ENCODE results near the gene RPL13.

DNA sequence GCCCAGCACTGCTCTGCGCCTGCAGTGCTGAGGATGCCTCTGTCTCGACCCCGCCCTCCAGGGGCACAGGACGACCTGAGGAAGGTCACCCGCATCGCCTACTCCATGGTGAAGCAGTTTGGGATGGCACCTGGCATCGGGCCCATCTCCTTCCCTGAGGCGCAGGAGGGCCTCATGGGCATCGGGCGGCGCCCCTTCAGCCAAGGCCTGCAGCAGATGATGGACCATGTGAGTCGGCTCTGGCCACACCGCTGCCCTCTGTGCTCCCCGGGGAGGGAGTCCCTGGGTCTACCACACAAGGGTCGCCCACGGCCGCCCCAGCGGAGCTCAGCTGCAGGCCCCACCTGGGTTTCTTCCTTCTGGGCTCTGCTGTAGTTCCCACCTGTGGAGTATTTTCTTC is 6.7 kb upstream of the RPL13 start:
- TF ChIP-seq, protein P1, sequence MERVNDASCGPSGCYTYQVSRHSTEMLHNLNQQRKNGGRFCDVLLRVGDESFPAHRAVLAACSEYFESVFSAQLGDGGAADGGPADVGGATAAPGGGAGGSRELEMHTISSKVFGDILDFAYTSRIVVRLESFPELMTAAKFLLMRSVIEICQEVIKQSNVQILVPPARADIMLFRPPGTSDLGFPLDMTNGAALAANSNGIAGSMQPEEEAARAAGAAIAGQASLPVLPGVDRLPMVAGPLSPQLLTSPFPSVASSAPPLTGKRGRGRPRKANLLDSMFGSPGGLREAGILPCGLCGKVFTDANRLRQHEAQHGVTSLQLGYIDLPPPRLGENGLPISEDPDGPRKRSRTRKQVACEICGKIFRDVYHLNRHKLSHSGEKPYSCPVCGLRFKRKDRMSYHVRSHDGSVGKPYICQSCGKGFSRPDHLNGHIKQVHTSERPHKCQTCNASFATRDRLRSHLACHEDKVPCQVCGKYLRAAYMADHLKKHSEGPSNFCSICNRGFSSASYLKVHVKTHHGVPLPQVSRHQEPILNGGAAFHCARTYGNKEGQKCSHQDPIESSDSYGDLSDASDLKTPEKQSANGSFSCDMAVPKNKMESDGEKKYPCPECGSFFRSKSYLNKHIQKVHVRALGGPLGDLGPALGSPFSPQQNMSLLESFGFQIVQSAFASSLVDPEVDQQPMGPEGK (CRISPR knock-in tag; IDR thresholded peaks at IDR 0.05; ENCODE audit: borderline replicate concordance): no peak
- TF ChIP-seq TCF4 (CRISPR knock-in tag; IDR thresholded peaks at IDR 0.05; ENCODE audit: borderline replicate concordance): no peak
- no peak for TF ChIP-seq ZNF70 (CRISPR knock-in tag; IDR thresholded peaks at IDR 0.05)
- TF ChIP-seq SNAI2 (CRISPR knock-in tag; IDR thresholded peaks at IDR 0.05): no peak
- TF ChIP-seq ZFP30 (CRISPR knock-in tag; IDR thresholded peaks at IDR 0.05): no peak
- TF ChIP-seq, protein P2, sequence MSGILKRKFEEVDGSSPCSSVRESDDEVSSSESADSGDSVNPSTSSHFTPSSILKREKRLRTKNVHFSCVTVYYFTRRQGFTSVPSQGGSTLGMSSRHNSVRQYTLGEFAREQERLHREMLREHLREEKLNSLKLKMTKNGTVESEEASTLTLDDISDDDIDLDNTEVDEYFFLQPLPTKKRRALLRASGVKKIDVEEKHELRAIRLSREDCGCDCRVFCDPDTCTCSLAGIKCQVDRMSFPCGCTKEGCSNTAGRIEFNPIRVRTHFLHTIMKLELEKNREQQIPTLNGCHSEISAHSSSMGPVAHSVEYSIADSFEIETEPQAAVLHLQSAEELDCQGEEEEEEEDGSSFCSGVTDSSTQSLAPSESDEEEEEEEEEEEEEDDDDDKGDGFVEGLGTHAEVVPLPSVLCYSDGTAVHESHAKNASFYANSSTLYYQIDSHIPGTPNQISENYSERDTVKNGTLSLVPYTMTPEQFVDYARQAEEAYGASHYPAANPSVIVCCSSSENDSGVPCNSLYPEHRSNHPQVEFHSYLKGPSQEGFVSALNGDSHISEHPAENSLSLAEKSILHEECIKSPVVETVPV (CRISPR knock-in tag; IDR thresholded peaks at IDR 0.05): no peak
- TF ChIP-seq ARNTL (CRISPR knock-in tag; IDR thresholded peaks at IDR 0.05; ENCODE audit: borderline replicate concordance, low read depth): no peak
- TF ChIP-seq ZNF565 (CRISPR knock-in tag; conservative IDR thresholded peaks at IDR 0.05; ENCODE audit: low read depth): no peak
- no peak for TF ChIP-seq GLIS3 (CRISPR knock-in tag; IDR thresholded peaks at IDR 0.05)
- TF ChIP-seq, protein P3, sequence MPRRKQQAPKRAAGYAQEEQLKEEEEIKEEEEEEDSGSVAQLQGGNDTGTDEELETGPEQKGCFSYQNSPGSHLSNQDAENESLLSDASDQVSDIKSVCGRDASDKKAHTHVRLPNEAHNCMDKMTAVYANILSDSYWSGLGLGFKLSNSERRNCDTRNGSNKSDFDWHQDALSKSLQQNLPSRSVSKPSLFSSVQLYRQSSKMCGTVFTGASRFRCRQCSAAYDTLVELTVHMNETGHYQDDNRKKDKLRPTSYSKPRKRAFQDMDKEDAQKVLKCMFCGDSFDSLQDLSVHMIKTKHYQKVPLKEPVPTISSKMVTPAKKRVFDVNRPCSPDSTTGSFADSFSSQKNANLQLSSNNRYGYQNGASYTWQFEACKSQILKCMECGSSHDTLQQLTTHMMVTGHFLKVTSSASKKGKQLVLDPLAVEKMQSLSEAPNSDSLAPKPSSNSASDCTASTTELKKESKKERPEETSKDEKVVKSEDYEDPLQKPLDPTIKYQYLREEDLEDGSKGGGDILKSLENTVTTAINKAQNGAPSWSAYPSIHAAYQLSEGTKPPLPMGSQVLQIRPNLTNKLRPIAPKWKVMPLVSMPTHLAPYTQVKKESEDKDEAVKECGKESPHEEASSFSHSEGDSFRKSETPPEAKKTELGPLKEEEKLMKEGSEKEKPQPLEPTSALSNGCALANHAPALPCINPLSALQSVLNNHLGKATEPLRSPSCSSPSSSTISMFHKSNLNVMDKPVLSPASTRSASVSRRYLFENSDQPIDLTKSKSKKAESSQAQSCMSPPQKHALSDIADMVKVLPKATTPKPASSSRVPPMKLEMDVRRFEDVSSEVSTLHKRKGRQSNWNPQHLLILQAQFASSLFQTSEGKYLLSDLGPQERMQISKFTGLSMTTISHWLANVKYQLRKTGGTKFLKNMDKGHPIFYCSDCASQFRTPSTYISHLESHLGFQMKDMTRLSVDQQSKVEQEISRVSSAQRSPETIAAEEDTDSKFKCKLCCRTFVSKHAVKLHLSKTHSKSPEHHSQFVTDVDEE (CRISPR knock-in tag; IDR thresholded peaks at IDR 0.05): no peak
- TF ChIP-seq ESRRG (CRISPR knock-in tag; IDR thresholded peaks at IDR 0.05): no peak
- no peak for TF ChIP-seq RARB (CRISPR knock-in tag; IDR thresholded peaks at IDR 0.05)
- TF ChIP-seq ZFP3 (CRISPR knock-in tag; IDR thresholded peaks at IDR 0.05): no peak

Data from SK-N-SH treated with all-trans-retinoic acid at 6 μM for 48 hours (cell line).